ENCODE measurements around the gene RCC2.
A peak's percentile ranks its signal among the peaks of the same experiment; 100 is the strongest.

RCC2 gene

DNA sequence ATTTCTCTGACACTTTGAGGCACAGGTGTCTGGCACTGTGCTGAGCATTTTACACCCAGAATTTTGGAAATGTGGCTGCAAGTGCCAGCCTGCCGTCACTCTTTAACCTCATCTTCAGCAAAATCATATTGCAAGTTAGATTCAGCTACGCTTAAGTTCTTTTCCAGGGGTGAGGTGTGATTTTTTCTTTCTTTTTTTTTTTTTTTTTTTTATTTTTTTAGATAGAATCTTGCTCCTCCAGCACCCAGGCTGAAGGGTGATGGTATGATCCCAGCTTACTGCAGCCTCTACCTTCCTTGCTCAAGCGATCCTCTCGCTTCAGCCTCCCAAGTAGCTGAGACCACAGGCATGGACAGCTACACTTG, 2.5 kb upstream of the RCC2 start:
- DNase-seq, result no peak

DNA sequence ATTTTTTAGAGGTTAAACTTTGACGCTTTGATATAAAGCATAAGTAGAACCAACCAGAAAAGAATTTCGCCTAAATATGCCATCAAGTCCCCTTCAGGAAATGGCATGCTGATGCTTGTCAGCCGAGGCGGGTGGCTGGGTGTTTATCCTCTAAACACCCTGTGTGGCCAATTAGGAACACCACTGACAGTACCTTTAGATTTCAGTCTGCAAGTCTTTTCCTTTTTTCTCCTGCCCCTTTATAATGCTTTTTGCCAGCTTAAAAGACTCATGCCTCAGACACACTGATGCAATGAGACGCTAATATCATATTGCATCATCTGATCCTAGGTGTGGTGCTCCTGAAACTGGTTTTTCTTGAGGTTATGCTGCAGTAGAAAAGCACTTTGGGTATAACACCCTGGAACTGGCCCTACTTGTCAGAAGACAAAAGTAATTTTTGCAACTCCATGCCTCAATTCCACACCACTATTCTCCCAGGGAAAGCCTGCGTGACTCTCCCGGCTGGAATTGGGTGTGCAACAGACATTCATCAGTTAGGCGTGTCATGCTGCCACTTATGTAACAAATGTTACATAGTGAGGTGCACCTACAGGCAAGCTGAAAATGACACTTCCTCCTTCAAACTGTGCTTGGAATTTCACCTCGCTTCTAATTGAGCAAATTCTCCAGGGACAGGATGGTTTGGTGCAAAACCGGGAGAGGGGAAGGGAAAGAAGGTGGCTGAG, 2.0 kb upstream of the RCC2 start:
- DNase-seq, result no peak

GRCh38 chr1:17440827-17441168, 1.3 kb upstream of the RCC2 start:
- DNase-seq, result no peak

- no peak for DNase-seq
Measured at GRCh38 chr1:17440074-17440826, 773 bp upstream of the RCC2 start.

GRCh38 chr1:17438318-17439249, 893 bp downstream of the RCC2 start:
- peak; percentile 56 to 69 for DNase-seq

GRCh38 chr1:17437580-17438317, 1.7 kb downstream of the RCC2 start:
- peak in 1 of 2 experiments; percentile 74 for DNase-seq

DNA sequence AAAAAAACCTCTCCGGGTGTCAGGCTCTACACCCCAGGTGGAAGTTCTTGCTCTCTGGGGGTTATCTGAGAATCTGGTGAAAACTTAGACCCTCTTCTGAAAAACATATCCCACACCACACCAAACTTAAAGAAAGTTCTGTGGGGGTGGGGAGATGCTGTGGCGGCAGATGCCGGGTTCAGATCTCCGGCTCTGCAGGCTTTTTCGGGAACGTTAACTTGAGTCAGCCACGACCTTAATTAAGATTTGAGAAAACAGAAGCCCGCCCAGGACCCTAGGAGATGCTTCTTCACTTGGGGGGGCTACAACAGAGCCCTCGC, 2.3 kb downstream of the RCC2 start:
- DNase-seq, result no peak

DNA sequence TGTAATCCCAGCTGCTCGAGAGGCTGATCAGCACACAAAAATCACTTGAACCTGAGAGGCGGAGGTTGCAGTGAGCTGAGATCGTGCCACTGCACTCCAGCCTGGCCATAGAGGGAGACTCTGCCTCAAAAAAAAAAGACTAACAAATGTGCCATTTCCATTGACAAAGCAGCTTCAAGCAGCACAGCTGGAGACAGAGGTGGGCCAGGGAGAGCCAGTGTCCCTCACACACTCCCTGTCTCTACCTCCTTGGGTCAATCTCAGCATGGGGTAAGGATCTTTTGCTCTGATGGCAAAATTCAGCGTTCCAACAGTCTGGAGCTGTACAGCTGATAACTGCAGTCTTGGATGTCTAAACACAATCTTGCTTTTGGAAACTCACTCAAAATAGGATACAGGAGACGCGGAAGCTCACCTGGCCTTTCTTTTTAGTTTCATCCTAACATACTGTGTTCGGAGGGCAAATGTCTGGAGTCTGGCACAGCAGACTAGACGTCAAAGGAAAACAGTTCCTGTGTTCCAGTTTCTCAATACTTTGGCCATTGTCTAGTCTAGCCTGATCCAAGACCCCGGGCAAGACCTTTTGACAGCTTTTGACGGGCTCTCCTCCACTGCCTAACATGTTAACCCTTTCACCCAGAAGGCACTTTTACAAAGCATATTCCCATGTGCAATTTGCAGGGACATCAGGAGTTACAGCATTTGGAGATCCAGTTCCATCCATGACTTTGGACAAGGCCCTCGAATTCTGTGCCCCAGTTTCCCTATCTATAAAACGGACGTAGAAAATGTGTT, 2.9 kb downstream of the RCC2 start:
- no peak for DNase-seq

DNA sequence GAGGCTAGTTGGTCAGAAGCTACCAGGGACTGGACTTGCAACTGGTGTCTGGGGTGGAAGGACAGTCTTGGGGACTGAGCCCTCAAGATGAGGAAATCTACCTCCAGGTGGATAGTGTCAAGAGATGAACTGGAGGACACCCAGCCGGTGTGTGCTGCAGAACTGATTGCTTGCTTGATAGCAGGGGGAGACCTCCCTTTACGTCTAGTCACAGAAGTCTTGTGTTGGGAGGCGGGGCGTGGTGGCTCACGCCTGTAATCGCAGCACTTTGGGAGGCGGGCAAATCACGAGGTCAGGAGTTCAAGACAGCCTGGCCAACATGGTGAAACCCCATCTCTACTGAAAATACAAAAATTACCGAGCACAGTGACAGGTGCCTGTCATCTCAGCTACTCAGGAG, 4.9 kb downstream of the RCC2 start:
- DNase-seq, result no peak

DNA sequence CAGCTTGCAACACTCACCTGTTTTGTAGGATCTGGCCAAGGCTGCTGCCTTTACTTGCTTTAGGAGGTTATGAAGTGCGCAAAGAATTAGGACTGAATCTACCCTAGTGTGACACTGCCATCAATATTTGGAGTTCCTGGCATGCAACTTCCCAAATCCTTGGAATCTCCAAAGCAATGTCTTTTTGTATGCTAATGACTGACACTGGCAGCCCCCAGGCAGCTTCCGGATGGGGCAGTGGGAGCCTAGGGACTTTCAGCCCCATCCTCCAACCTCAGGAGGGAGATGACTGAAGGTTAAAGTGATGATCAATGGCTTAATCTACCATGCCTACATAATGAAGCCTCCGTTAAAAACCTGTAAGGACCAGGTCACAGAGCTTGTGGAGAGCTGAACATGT, 5.5 kb downstream of the RCC2 start:
- DNase-seq, result no peak

DNA sequence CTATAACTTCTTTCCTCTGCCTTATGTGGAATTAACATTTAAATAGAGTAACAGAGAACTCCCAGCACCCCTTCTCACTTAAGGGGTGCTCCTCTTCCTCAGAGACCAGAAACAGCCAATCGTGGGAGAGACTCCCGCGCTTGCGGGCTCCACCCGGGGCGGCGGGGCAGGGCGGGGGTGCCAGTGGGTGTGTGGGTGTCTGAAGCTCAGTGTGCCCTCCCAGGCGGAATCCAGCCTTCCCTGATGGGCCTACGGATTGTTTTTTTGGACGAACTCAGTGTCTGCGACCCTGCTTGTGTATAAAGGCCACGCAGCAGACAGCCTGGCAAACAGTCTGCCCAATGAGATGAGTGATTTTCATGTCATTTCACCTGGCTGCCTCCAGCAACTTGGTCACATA, 6.2 kb downstream of the RCC2 start:
- DNase-seq, result no peak

- no peak for DNase-seq
Measured at GRCh38 chr1:17432412-17432811, 7.1 kb downstream of the RCC2 start.

DNA sequence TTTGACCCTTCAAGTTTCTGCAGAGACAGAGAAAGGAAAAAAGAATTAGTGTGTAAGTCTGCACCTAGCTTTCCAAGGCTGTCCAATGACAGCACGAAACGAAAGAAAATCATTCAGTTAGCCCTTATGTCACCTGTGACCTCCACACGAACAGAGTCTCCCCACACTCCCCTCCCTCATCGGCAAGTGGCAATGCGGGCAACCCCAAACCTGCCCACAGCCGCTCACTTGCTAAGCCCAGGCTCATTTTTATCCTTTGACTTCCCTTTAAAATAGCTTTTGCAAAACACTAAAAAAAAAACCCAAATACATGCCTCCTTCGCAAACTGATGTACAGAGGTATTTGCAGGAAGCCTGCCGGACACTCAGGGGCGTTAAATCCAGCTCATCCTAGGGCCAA, 10.3 kb downstream of the RCC2 start:
- no peak for DNase-seq

DNA sequence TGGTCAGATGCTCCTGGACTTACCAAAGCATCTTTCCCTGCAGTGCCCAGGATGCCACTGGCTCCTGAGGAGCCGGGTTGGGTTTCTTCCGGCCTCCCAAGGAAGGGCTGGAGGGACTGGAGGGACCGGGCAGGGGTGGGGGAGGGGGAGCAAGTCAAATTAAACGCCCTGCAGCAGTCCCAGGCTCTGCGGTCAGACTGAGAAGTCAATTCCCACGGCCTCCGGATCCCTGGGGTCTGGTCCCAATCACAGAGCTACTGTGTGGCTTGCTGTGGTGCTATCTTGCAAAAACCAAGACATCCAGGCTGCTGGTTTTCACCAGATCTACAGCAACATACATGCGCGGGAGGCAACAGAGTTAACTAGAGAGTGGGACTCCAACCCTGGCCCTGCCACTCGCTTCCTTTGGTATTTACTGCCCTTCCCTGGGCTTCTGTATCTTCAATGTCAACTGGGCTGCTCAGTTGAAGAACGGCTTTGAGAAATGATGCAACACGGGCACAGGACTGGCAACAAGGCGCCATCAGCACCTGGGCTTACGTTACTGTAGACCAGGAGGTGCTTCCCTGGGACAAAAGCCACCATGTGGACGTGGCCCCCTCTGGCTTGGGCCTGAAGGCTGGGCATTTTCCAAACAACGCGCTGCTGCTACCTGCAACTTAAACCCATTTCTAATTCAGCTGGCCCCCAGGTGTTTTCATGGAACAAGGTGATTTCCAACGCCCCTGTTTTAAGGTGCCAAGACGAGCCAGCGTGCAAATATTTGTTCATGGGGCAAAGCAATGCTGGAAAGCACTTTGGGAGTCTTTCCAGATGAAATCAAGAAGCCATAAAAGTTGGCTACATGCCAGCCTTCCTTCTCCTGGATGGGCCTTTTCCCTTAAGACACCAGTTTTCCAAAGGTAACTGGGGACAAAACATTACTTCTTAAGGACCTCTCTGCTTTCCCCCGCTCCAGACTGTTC, 11.5 kb downstream of the RCC2 start:
- DNase-seq, result no peak

- DNase-seq, result no peak
Measured at GRCh38 chr1:17425806-17426600, 13.5 kb downstream of the RCC2 start.

GRCh38 chr1:17423781-17424245, 15.7 kb downstream of the RCC2 start:
- no peak for DNase-seq

DNA sequence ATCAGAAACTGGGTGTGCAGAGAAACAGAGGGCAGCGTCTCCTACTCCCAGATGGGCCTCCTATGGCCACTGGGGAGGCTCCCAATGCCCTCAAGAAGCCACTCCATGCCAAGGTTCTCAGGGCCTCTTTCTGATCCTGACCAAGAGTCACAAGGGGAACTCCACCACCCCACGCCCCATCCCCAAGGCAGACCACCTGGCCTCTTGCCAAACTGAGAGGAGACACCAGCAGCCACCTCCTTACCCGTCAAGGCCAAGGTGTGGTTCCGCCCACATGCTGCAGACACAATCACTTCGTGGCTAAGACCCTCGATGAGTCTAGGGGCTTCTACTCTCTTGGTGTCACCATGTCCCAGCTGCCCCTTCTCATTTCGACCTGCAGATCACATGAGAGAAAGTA, 17.0 kb downstream of the RCC2 start:
- DNase-seq, result no peak

DNA sequence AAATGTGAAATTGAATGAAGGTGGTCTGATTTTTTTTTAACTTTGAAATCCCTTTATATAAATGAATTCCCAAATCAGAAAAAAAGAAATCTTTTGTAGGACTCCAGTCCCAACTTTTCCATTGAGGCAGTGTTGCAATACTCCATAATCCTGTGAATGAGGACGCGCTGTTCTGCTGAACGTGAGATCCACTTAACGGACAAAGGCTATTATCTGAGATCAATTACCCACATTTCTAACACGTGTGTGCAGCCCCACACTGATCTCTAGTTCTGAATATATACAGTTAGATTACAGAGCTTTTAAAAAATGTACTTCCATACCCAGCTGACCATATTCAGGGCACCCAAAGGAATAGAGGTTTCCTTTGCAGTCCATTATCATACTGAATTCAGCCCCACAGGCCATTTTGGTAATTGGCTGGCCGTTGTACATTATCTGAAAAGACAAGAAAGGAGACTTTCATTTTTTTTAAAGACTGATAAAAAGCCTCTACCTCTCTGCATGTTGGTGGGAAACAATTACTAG, 19.0 kb downstream of the RCC2 start:
- DNase-seq, result no peak

DNA sequence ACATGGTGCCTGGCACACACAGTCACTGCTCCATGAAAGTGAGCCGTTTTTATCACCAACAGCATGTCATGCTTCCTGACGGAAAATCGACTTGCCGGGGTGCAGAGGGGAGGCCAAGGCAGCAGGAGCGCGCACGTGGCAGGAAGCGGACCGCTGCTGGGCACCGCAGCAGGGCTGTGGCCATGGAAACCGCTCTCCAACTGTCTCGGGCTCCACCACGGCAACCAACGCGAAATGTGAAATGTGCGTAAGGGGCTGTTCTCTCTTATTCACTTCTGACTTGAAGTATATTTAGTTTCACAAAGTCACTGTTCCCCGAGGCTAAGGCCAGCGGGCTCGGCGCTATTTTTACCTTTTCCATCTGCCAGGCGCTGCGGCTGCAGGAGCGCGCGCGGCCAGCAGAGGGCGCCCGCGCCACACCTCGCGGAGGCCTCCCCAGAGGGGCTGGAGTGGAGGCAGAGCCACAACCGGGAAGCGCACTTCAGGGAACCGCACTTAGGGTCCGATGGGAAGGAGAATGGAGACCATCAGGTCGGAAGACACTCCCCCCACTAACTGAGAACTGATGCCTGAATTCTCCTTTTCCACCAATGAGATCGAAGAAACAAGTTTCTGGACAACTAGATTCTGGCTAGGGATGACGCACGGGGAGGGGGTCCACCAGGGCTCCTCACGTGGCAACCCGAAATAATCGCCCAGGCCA, 19.7 kb downstream of the RCC2 start:
- no peak for DNase-seq

All from NCI-H446 (cell line).